WTC11 (cell line): ENCODE data around the gene PPARA. TPM values are rescaled to one million over a fixed set of nuclear protein-coding genes. Genes with fewer than 3 reads are reported as not detected.
A peak's percentile ranks its signal among the peaks of the same experiment; 100 is the strongest.

Source experiments
- ATAC-seq: fragments of 200-7000 bp; cut with Tn5 transposase; 2 replicates; pipeline ENCODE4 v1.10.0; 2021; ENCODE audit warnings: mild to moderate bottlenecking, moderate library complexity
- CTCF ChIA-PET: fragments of 300-600 bp; sonication (Branson Sonifier 250); formaldehyde crosslinking; loops from one replicate; lab custom pipeline; 2021; ENCODE audit warnings: antibody characterized with exemption; lab: Charles Lee
- POLR2A ChIA-PET: fragments of 350-600 bp; sonication (Branson Sonifier 250); formaldehyde crosslinking; loops from one replicate; lab custom pipeline; 2021; ENCODE audit warnings: antibody characterized with exemption; lab: Charles Lee
- DNase-seq: peaks from one replicate; pipeline ENCODE4 v3.0.0; 2021; ENCODE audit warnings: low spot score
- H3K27ac Mint-ChIP-seq: 2 replicates; pipeline ENCODE4 v1.8.0; 2021; ENCODE audit warnings: mixed read lengths
- H3K27me3 Mint-ChIP-seq: 2 replicates; pipeline ENCODE4 v1.8.0; 2021; ENCODE audit warnings: low read depth, mild to moderate bottlenecking, moderate library complexity, mixed read lengths
- H3K36me3 Mint-ChIP-seq: 2 replicates; pipeline ENCODE4 v1.8.0; 2021; ENCODE audit warnings: mixed read lengths
- H3K4me1 Mint-ChIP-seq: 2 replicates; pipeline ENCODE4 v1.8.0; 2022; ENCODE audit warnings: mixed read lengths
- H3K4me3 Mint-ChIP-seq: 2 replicates; pipeline ENCODE4 v1.8.0; 2021; ENCODE audit warnings: mild to moderate bottlenecking, moderate library complexity, mixed read lengths
- H3K9me3 Mint-ChIP-seq: 2 replicates; pipeline ENCODE4 v1.8.0; 2021; ENCODE audit warnings: mixed read lengths
- E2F1 ChIP-seq: sonication (generic); formaldehyde crosslinking; IDR thresholded peaks from 2 replicates; pipeline ENCODE4 v1.8.0; 2022; ENCODE audit warnings: mild to moderate bottlenecking, missing genetic modification reagents
- E2F4 ChIP-seq: sonication (generic); formaldehyde crosslinking; IDR thresholded peaks from 2 replicates; pipeline ENCODE4 v1.8.1; 2022; ENCODE audit warnings: low read depth, mild to moderate bottlenecking, moderate library complexity, missing genetic modification reagents, borderline replicate concordance
- E2F5 ChIP-seq: sonication (generic); formaldehyde crosslinking; IDR thresholded peaks from 2 replicates; pipeline ENCODE4 v1.8.1; 2022; ENCODE audit warnings: mild to moderate bottlenecking, moderate library complexity, missing genetic modification reagents
- ELF4 ChIP-seq: sonication (generic); formaldehyde crosslinking; IDR thresholded peaks from 2 replicates; pipeline ENCODE4 v1.8.1; 2022; ENCODE audit warnings: low read depth, mild to moderate bottlenecking, moderate library complexity, missing genetic modification reagents
- ESRRA ChIP-seq: sonication (generic); formaldehyde crosslinking; IDR thresholded peaks from 2 replicates; pipeline ENCODE4 v1.8.1; 2022; ENCODE audit warnings: mild to moderate bottlenecking, missing genetic modification reagents, borderline replicate concordance
- FOXP1 ChIP-seq: sonication (generic); formaldehyde crosslinking; IDR thresholded peaks from 2 replicates; pipeline ENCODE4 v1.8.0; 2022; ENCODE audit warnings: missing genetic modification reagents, mild to moderate bottlenecking, moderate library complexity, borderline replicate concordance
- FOXP4 ChIP-seq: sonication (generic); formaldehyde crosslinking; IDR thresholded peaks from 2 replicates; pipeline ENCODE4 v1.8.0; 2022; ENCODE audit warnings: mild to moderate bottlenecking, missing genetic modification reagents
- HMGXB4 ChIP-seq: sonication (generic); formaldehyde crosslinking; IDR thresholded peaks from 2 replicates; pipeline ENCODE4 v1.8.1; 2023; ENCODE audit warnings: mild to moderate bottlenecking, moderate library complexity, missing genetic modification reagents
- NR3C1 ChIP-seq: sonication (generic); formaldehyde crosslinking; conservative IDR thresholded peaks from 2 replicates; pipeline ENCODE4 v1.8.1; 2023; ENCODE audit warnings: low read depth, mild to moderate bottlenecking, missing genetic modification reagents
- PRDM15 ChIP-seq: sonication (generic); formaldehyde crosslinking; IDR thresholded peaks from 2 replicates; pipeline ENCODE4 v1.8.0; 2022; ENCODE audit warnings: missing genetic modification reagents
- SMAD3 ChIP-seq: sonication (generic); formaldehyde crosslinking; IDR thresholded peaks from 2 replicates; pipeline ENCODE4 v1.8.0; 2022; ENCODE audit warnings: missing genetic modification reagents, mild to moderate bottlenecking, borderline replicate concordance
- ZNF317 ChIP-seq: sonication (generic); formaldehyde crosslinking; IDR thresholded peaks from 2 replicates; pipeline ENCODE4 v1.8.1; 2023; ENCODE audit warnings: low read depth, mild to moderate bottlenecking, moderate library complexity, missing genetic modification reagents, borderline replicate concordance
- ZNF396 ChIP-seq: fragments of 250-450 bp; sonication (Bioruptor Pico); IDR thresholded peaks from 2 replicates; pipeline ENCODE4 v1.8.0; 2021; ENCODE audit warnings: mild to moderate bottlenecking, moderate library complexity, borderline replicate concordance
- ZNF671 ChIP-seq: fragments of 250-450 bp; sonication (Bioruptor Pico); IDR thresholded peaks from 2 replicates; pipeline ENCODE4 v1.8.0; 2021; ENCODE audit warnings: mild to moderate bottlenecking
- total RNA-seq: library from RNA; stranded (reverse); gene quantifications from 3 replicates; pipeline ENCODE4 v1.2.3, GENCODE V29; 2021

The PPARA gene
- total RNA-seq, 1 experiment from 2014 or later, result 9.3 TPM

GRCh38 chr22:46149512-46150033 is 753 bp upstream of the PPARA start:
- Mint-ChIP-seq H3K27me3 (peaks cover 50% of the 10 kb centered on the region), H3K4me3 (peak overlapping the region; percentile 77), H3K9me3 (no peaks in the 10 kb centered on the region), H3K4me1 (peaks cover 9% of the 10 kb centered on the region), H3K27ac (no peak overlapping the region), H3K36me3 (peaks cover 4% of the 10 kb centered on the region; the same call in 1 of the 2 replicates)
- POLR2A ChIA-PET, result interaction anchor here (0.6 kb wide), 1 partner anchor 356 kb away, joined by 3 read pairs; no protein-coding TSS in a partner anchor
- TF ChIP-seq ZNF317 (no peak), E2F4 (CRISPR knock-in tag) (no peak), HMGXB4 (peak; percentile 54; the same call in 1 of the 2 replicates), FOXP4 (no peak), ESRRA (no peak), E2F1 (no peak), E2F5 (CRISPR knock-in tag) (no peak; the same call in 1 of the 2 replicates)
- DNase-seq, result peak; percentile 56
- CTCF ChIA-PET, result interaction anchor here (0.7 to 1.0 kb wide), 5 partner anchors 17 to 393 kb away, joined by 3 to 5 read pairs (median 3); partner anchors contain the start of gene PKDREJ
- peak; percentile 55 for ATAC-seq

GRCh38 chr22:46150655-46151477 is 540 bp downstream of the PPARA start:
- Mint-ChIP-seq H3K4me3 (peak overlapping the region; percentile 66), H3K4me1 (peaks cover 9% of the 10 kb centered on the region), H3K27me3 (peaks cover 50% of the 10 kb centered on the region), H3K9me3 (no peaks in the 10 kb centered on the region), H3K36me3 (peaks cover 4% of the 10 kb centered on the region; the same call in 1 of the 2 replicates), H3K27ac (no peak overlapping the region)
- ATAC-seq, result peak; percentile 11
- ChIA-PET CTCF (interaction anchor here (0.7 to 2.2 kb wide), 2 partner anchors 144 to 160 kb away, joined by 3 to 12 read pairs; no protein-coding TSS in a partner anchor), POLR2A (interaction anchor here (0.6 kb wide), 1 partner anchor 480 kb away, joined by 8 read pairs; no protein-coding TSS in a partner anchor)
- DNase-seq, result peak; percentile 38
- no peak for TF ChIP-seq NR3C1
- no peak for TF ChIP-seq ZNF396 (CRISPR knock-in tag)
- 0 out of 2 replicates have a peak, but pooled peaks have one; percentile 42 for TF ChIP-seq ELF4
- no peak for TF ChIP-seq ZNF671
- TF ChIP-seq FOXP4, result no peak
- TF ChIP-seq PRDM15 (CRISPR knock-in tag), result no peak; the same call in 1 of the 2 replicates
- no peak for TF ChIP-seq SMAD3 (CRISPR knock-in tag)
- peak; percentile 45; the same call in 1 of the 2 replicates for TF ChIP-seq FOXP1 (CRISPR knock-in tag)
- 0 out of 2 replicates have a peak, but pooled peaks have one; percentile 41 for TF ChIP-seq E2F5 (CRISPR knock-in tag)
